ENCODE results near the gene CBLN3. TPM values are rescaled to one million over a fixed set of nuclear protein-coding genes. Genes with fewer than 3 reads are reported as not detected.

The CBLN3 gene
- total RNA-seq, 2 donors from 2014 or later, result 3.5 to 4.2 TPM

DNA sequence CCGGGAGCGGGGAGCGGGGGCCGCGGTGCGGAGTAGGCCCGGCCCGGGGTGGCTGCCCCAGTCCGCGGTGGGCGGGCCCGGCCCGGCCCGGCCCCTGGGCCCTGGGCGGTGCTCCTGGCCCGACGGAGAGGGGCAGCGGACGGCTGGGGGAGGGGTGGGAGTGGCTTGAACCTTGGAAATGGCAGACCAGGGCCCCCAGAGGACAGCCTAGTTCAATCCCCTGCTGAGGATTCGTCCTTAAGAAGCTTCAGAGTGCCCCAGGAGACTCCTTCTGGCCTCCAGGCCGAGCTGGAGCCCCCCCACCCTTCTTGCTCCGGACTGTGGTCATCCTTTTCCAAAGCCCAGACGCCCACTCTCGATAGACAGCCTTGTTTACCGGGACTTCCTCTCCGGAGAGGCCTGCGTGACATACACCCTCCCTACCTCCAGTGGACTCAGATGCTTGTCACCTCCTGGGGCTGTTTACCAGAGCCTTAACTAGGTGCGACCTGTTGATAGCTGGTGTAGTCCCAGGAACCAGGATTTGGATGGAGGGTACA, 744 bp upstream of the CBLN3 start:
- DNase-seq (ENCODE audit: low spot score), result peak; percentile 95
- intact Hi-C loops (cut with DNase I), result loop anchor here in 1 of 2 donors (1.0 kb wide), 1 partner anchor 64 kb away; no protein-coding TSS in a partner anchor

- DNase-seq (ENCODE audit: low spot score), result peak; percentile 76
- intact Hi-C loops (cut with DNase I), result loop anchor here in 1 of 2 donors (1.0 kb wide), 1 partner anchor 12 kb away; no protein-coding TSS in a partner anchor
These were observed 657 bp downstream of the CBLN3 start for GRCh38 chr14:24428628-24429394.

- intact Hi-C loops (cut with DNase I), result no loop called here
- DNase-seq (ENCODE audit: low spot score), result peak; percentile 71
These were observed 1.6 kb downstream of the CBLN3 start for GRCh38 chr14:24427537-24428508.

- peak; percentile 58 for DNase-seq (ENCODE audit: low spot score)
- intact Hi-C loops (cut with DNase I), result no loop called here
These were observed 2.4 kb downstream of the CBLN3 start for GRCh38 chr14:24426912-24427536.

- DNase-seq (ENCODE audit: low spot score), result no peak
- intact Hi-C loops (cut with DNase I), result no loop called here
These were observed 3.1 kb downstream of the CBLN3 start for GRCh38 chr14:24426150-24426911.

- DNase-seq (ENCODE audit: low spot score), result no peak
- intact Hi-C loops (cut with DNase I), result no loop called here
These were observed 3.8 kb downstream of the CBLN3 start for GRCh38 chr14:24425704-24426103.

- intact Hi-C loops (cut with DNase I), result no loop called here
- DNase-seq (ENCODE audit: low spot score), result no peak
These were observed 6.5 kb downstream of the CBLN3 start for GRCh38 chr14:24422694-24423601.

GRCh38 chr14:24422261-24422660, 7.2 kb downstream of the CBLN3 start:
- no peak for DNase-seq (ENCODE audit: low spot score)
- intact Hi-C loops (cut with DNase I), result no loop called here

DNA sequence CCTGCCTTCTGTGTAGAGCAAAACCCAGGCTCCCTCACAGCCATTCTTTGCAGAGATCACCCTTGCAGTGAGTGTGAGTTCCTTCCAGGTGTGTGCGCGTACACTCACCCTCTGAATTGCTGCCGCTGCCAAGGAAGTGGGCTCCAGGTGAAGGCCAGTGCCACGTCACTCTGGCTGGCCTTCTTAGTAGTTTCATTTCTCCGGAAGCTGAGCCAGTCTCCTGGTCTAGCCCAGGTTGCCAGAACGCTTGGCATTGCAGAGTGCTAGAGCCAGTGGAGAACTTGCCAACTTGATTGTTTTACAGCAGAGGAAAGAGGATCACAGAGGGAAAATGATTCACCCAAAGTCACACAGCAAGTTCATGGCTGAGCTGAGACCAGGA, 11.0 kb downstream of the CBLN3 start:
- intact Hi-C loops (cut with DNase I), result no loop called here
- DNase-seq (ENCODE audit: low spot score), result peak; percentile 47

DNA sequence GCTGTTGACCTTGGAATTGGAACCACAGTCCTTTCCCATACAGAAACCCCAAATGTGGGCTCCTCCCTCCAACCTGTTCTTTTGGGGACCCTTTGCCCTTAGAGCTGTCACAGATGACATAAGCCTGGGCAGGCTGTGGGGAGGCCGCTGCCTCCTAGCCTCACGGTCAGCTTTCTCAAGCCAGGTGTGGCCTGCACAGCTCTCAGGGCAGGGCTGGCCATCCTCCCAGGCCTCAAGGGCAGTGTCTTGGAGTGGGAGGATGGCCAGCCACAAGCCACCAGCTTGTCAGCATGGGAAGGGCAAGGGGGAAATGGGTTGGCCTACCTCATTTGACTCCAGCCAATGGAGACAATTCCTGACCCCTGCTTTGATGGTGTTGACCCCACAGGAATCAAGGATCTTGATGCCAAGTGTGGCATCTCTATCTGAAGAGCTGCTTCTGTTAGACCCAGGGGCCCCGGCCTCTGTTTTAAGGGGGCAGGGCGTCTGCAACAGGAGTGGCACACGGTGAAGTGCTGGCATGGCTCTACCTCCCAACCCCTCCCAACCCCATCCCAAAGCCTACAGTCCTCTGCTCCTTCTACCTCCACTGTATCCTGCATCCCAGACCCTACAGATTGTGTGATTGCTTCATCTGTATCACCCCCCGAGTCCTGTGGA, 11.5 kb downstream of the CBLN3 start:
- peak; percentile 65 for DNase-seq (ENCODE audit: low spot score)
- intact Hi-C loops (cut with DNase I), result no loop called here

- intact Hi-C loops (cut with DNase I), result no loop called here
These were observed 12.4 kb downstream of the CBLN3 start for GRCh38 chr14:24416932-24417619.

GRCh38 chr14:24416254-24416931, 13.1 kb downstream of the CBLN3 start:
- intact Hi-C loops (cut with DNase I), result no loop called here
- peak; percentile 78 for DNase-seq (ENCODE audit: low spot score)

More at GRCh38 chr14:24416932-24417619, 12.4 kb downstream of the CBLN3 start:
- DNase-seq (ENCODE audit: low spot score), result peak; percentile 73

- no peak for DNase-seq (ENCODE audit: low spot score)
- intact Hi-C loops (cut with DNase I), result no loop called here
These were observed 13.8 kb downstream of the CBLN3 start for GRCh38 chr14:24415421-24416253.

DNA sequence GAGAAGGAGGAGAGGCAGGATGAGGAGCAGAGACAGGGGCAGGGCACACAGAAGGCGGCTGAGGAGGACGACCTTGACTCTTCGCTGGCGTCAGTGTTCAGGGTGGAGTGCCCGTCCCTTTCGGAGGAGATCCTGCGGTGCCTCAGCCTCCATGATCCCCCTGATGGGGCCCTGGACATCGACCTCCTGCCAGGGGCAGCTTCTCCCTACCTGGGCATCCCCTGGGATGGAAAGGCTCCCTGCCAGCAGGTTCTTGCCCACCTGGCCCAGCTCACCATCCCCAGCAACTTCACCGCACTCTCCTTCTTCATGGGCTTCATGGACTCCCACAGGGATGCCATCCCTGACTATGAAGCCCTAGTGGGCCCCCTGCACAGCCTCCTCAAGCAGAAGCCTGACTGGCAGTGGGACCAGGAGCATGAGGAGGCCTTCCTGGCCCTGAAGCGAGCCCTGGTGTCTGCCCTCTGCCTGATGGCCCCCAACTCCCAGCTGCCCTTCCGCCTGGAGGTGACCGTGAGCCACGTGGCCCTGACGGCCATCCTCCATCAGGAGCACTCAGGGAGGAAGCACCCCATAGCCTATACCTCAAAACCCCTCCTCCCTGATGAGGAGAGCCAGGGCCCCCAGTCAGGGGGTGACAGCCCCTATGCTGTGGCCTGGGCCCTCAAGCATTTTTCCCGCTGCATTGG, 14.6 kb downstream of the CBLN3 start:
- intact Hi-C loops (cut with DNase I), result no loop called here

GRCh38 chr14:24414077-24414476, 15.4 kb downstream of the CBLN3 start:
- intact Hi-C loops (cut with DNase I), result no loop called here
- DNase-seq (ENCODE audit: low spot score), result no peak

More for the DNA sequence above, 14.6 kb downstream of the CBLN3 start:
- no peak for DNase-seq (ENCODE audit: low spot score)
